Loucy (cell line): Measurements from ENCODE around the gene IFNLR1.

ENCODE experiments used
- EZH2phosphoT487 ChIP-seq: fragments of 200-600 bp; IDR thresholded peaks from 2 replicates; pipeline ENCODE4 v1.6.1; 2018; ENCODE audit warnings: antibody characterized with exemption, mild to moderate bottlenecking, moderate library complexity, borderline replicate concordance
- TF ChIP-seq, protein P1 (sequence below): fragments of 200-600 bp; sonication (generic); conservative IDR thresholded peaks from 2 replicates; pipeline ENCODE4 v1.5.1; 2014; ENCODE audit warnings: mild to moderate bottlenecking, antibody characterized with exemption, low read length

DNA sequence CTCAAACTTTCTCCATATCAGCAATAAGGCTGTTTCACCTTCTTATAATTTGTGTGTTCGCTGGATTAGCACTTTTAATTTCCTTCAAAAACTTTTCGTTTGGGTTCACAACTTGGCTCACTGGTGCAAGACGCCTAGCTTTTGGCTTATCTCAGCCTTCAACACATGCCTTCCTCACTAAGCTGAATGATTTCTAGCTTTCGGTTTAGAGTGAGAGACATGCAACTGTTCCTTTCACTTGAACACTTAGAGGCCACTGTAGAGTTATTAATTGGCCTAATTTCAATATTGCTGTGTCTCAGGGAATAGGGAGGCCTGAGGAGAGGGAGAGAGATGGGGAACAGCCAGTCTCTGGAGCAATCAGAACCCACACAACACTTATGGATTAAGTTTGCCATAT is 41.2 kb upstream of the IFNLR1 start:
- TF ChIP-seq, protein P1, sequence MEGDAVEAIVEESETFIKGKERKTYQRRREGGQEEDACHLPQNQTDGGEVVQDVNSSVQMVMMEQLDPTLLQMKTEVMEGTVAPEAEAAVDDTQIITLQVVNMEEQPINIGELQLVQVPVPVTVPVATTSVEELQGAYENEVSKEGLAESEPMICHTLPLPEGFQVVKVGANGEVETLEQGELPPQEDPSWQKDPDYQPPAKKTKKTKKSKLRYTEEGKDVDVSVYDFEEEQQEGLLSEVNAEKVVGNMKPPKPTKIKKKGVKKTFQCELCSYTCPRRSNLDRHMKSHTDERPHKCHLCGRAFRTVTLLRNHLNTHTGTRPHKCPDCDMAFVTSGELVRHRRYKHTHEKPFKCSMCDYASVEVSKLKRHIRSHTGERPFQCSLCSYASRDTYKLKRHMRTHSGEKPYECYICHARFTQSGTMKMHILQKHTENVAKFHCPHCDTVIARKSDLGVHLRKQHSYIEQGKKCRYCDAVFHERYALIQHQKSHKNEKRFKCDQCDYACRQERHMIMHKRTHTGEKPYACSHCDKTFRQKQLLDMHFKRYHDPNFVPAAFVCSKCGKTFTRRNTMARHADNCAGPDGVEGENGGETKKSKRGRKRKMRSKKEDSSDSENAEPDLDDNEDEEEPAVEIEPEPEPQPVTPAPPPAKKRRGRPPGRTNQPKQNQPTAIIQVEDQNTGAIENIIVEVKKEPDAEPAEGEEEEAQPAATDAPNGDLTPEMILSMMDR, result no peak
- no peak for TF ChIP-seq EZH2phosphoT487
